Peyer's patch (tissue), 4 donors: Measurements from ENCODE around the gene SORBS2.

Source experiments
- CTCF ChIP-seq, 6 experiments: fragments of 450-650 bp in 4 of 6; fragments of 200-600 bp in 2 of 6; sonication (generic) in 1 of 6; IDR thresholded peaks; one replicate each; pipeline ENCODE4 v1.5.1; 2017 to 2019; ENCODE audit warnings: antibody characterized with exemption in 6 of 6, mild to moderate bottlenecking in 3 of 6, moderate library complexity in 1 of 6
- POLR2A ChIP-seq, 2 donors: fragments of 450-650 bp; IDR thresholded peaks; one replicate each; pipeline ENCODE4 v1.5.1; 2017; ENCODE audit warnings: antibody characterized with exemption in 2 of 2, mild to moderate bottlenecking in 2 of 2, moderate library complexity in 2 of 2

- no peak for TF ChIP-seq CTCF (IDR thresholded peaks at IDR 0.05)
- no peak for TF ChIP-seq POLR2A (IDR thresholded peaks at IDR 0.05)
Measured at GRCh38 chr4:185702147-185702663, 109.8 kb downstream of the SORBS2 start.
